Measurements from ENCODE around the gene GNL3.
"Not testable (repeated sequence)": the region's sequence is repeated elsewhere in the genome, so short reads cannot be mapped to it uniquely, and the experiment has no call there.

GNL3 gene

GRCh38 chr3:52721002-52721729, 35.3 kb downstream of the GNL3 start:
- no peak for DNase-seq (ENCODE audit: low spot score)

GRCh38 chr3:52721730-52722008, 35.8 kb downstream of the GNL3 start:
- DNase-seq (ENCODE audit: low spot score): no peak

- DNase-seq (ENCODE audit: low spot score): no peak
Measured at GRCh38 chr3:52722491-52722890, 36.7 kb downstream of the GNL3 start.

- no peak for DNase-seq (ENCODE audit: low spot score)
Measured at GRCh38 chr3:52723935-52724334, 38.1 kb downstream of the GNL3 start.

GRCh38 chr3:52724511-52724910, 38.7 kb downstream of the GNL3 start:
- no peak for DNase-seq (ENCODE audit: low spot score)

- not testable (repeated sequence) for DNase-seq (ENCODE audit: low spot score)
Measured at GRCh38 chr3:52728753-52729152, 42.9 kb downstream of the GNL3 start.

GRCh38 chr3:52730681-52731080, 44.8 kb downstream of the GNL3 start:
- no peak for DNase-seq (ENCODE audit: low spot score)

GRCh38 chr3:52731590-52731989, 45.8 kb downstream of the GNL3 start:
- no peak for DNase-seq (ENCODE audit: low spot score)

- DNase-seq (ENCODE audit: low spot score): no peak
Measured at GRCh38 chr3:52733256-52733891, 47.5 kb downstream of the GNL3 start.

GRCh38 chr3:52739730-52740129, 53.9 kb downstream of the GNL3 start:
- DNase-seq (ENCODE audit: low spot score): no peak

- peak; percentile 6 for DNase-seq (ENCODE audit: low spot score)
Measured at GRCh38 chr3:52742418-52743041, 56.7 kb downstream of the GNL3 start.

GRCh38 chr3:52743152-52743551, 57.3 kb downstream of the GNL3 start:
- no peak for DNase-seq (ENCODE audit: low spot score)

GRCh38 chr3:52743721-52744120, 57.9 kb downstream of the GNL3 start:
- no peak for DNase-seq (ENCODE audit: low spot score)
